GM19438 (cell line): ENCODE measurements around the gene RTRAF.

Source experiments
- ATAC-seq: cut with Tn5 transposase; IDR thresholded peaks from one replicate; pipeline ENCODE4 v1.9.1; 2021; ENCODE audit warnings: low read depth; ENCODE audit not compliant: unreplicated experiment

Gene RTRAF

GRCh38 chr14:51990488-51990887 is 1.1 kb downstream of the RTRAF start:
- ATAC-seq = no peak

- ATAC-seq = no peak
These were observed 4.1 kb downstream of the RTRAF start for GRCh38 chr14:51993285-51993920.

- no peak for ATAC-seq
These were observed 6.9 kb downstream of the RTRAF start for GRCh38 chr14:51996148-51996746.

- no peak for ATAC-seq
These were observed 9.0 kb downstream of the RTRAF start for GRCh38 chr14:51998348-51998747.

GRCh38 chr14:51999084-51999483 is 9.7 kb downstream of the RTRAF start:
- ATAC-seq = no peak

- ATAC-seq = no peak
These were observed 10.8 kb downstream of the RTRAF start for GRCh38 chr14:52000019-52000582.

- no peak for ATAC-seq
These were observed 11.3 kb downstream of the RTRAF start for GRCh38 chr14:52000696-52001095.

GRCh38 chr14:52002542-52002941 is 13.2 kb downstream of the RTRAF start:
- ATAC-seq = no peak

GRCh38 chr14:52003324-52003723 is 14.0 kb downstream of the RTRAF start:
- no peak for ATAC-seq

GRCh38 chr14:52005625-52006024 is 16.3 kb downstream of the RTRAF start:
- ATAC-seq = no peak

- ATAC-seq = no peak
These were observed 17.0 kb downstream of the RTRAF start for GRCh38 chr14:52006361-52006760.

- ATAC-seq = no peak
These were observed 17.9 kb downstream of the RTRAF start for GRCh38 chr14:52007211-52007610.

- no peak for ATAC-seq
These were observed 18.3 kb downstream of the RTRAF start for GRCh38 chr14:52007637-52008036.

- ATAC-seq = no peak
These were observed 18.8 kb downstream of the RTRAF start for GRCh38 chr14:52008136-52008535.

- no peak for ATAC-seq
These were observed 20.9 kb downstream of the RTRAF start for GRCh38 chr14:52010173-52010693.

- ATAC-seq = no peak
These were observed 22.2 kb downstream of the RTRAF start for GRCh38 chr14:52011523-52011922.

- ATAC-seq = no peak
These were observed 23.3 kb downstream of the RTRAF start for GRCh38 chr14:52012635-52013034.

- no peak for ATAC-seq
These were observed 24.7 kb downstream of the RTRAF start for GRCh38 chr14:52013984-52014600.

- ATAC-seq = no peak
These were observed 25.4 kb downstream of the RTRAF start for GRCh38 chr14:52014601-52015267.

GRCh38 chr14:52015411-52016030 is 26.2 kb downstream of the RTRAF start:
- ATAC-seq = no peak

- ATAC-seq = no peak
These were observed 28.9 kb downstream of the RTRAF start for GRCh38 chr14:52018252-52018651.
